ENCODE measurements around the gene KLF6. TPM values are rescaled to one million over a fixed set of nuclear protein-coding genes. Genes with fewer than 3 reads are reported as not detected.

Gene KLF6
- polyA plus RNA-seq, 4 donors = 45.6 to 65.0 (median 50.9) TPM

DNA sequence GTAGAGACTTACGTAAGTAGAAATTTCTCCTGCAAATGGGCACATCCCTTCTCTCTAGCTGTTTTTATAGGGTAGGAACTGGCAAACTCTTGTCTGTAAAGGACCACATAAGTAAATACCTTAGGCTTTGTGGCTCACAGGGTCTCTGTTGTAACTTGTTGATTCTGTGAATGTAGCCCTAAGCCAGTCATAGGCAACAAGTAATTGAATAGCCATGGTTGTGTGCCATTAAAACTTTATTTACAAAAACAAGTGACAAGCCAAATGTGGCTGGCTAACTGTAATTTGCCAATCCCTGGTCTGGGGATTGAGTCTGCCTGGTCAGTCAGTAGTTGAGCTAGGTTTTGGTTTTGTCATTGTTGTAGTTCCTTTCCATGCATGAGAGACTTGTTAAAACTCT lies 5.3 kb upstream of the KLF6 start:
- DNase-seq (ENCODE audit: low read depth in 4 of 4, low spot score in 3 of 4) = no peak

DNA sequence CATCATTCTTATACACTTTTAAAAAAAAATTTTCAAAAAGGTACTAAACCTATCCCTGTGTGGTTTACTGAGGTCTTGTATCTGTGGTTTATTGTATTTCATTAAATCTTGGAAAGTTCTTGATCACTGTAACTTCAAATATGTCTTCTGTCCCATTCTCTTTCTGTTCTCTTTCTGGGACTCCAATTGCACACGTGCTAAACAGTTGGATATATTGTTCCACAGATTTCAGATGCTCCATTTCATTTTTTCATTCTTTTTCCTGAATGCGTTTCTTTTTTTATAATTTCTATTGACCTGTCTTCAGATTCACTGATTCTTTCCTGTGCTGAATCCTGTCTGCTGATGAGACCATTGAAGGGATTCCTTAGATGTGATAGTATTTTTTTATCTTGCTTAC lies 4.6 kb upstream of the KLF6 start:
- no peak for DNase-seq (ENCODE audit: low read depth in 4 of 4, low spot score in 3 of 4)

DNA sequence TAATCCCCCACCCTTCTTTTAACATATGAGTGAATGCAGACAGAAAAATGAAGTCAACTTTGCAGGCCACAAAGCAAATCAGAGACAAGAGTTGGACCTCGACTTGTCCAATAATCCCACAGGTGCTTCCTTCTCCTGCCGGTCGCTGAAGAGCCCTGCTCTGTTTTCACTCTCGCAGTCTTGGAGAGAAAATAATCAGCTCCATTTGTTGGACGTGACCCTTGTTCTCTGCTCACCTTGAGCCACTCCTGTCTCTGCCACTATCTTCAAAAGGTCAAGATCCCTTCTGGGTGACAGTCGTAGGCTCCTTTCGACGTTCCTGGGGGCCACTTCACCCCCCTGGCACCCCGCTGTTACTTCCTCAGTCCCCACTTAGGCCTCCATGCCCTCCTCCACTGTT lies 2.8 kb upstream of the KLF6 start:
- DNase-seq (ENCODE audit: low read depth in 4 of 4, low spot score in 3 of 4) = no peak

DNA sequence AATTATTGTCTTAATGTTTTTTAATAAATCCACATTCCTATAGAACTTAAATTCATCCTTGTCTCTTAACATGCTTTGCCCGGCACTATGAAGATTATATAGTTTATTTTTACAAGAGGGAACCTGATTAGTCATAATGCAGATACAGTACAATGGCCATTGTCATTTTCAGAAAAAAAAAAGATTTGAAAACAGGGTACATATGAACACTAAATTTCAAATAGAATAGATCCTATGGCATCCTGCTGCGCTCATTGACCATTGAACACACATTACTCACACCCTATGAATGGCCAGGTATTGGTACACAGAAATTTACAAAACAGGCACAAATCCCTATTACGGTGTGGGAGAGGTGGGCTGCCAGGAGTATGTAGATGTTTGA lies 2.0 kb upstream of the KLF6 start:
- DNase-seq (ENCODE audit: low read depth in 4 of 4, low spot score in 3 of 4) = no peak

DNA sequence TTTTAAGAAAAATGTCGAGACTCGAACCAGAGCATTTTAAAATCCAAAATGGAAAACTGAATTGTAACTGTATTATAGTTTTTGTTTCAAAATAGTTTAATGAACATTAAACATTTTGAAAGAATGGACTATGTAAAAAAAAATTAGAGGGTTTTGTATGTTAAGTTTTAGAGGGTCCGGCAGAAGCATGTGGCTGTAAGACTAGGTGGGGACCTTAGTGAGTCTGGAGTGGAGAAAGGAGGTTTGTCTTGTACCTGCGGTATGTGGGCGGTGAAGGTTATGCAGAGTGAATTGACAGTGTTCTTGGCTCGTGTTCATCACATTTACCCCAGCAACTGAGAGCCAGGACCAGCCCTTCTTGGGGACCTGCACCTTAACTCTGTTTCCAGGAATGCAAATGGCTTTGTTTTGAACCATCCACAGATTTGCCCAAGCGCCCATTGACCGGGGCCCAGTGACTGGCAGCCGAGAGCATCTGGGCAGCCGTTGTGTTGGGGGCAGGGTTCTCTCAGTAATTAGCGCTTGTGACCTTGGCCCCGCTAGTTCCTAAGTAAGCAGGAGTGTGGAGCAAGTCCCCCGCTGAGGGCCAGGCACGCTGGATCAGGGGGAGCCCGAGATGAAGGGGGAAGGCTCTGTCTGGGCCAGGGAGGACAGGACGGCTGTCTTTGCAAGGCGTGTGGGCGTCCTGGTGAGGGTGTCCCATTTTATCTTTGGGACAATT lies 1.4 kb upstream of the KLF6 start:
- DNase-seq (ENCODE audit: low read depth in 4 of 4, low spot score in 3 of 4) = no peak

DNA sequence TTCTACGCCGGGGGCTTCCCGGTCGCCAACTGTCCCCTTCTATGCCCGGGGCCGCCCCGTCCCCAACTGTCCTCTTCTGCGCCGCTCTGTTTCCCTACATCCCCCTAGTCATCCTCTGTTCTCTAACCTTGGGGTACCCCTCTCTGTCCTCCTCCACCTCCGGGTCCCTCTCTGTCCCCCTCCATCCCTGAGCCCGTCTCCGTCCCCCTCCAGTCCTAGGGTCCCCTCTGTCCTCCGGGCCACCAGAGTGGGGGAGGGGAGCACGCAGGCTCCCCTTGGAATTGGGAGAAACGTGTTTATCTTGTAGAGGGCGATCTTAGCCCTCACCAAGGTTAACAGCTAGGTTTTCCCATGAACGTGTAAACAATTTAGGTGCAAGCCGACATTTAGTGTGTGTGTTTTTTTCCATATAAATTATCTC lies 852 bp upstream of the KLF6 start:
- peak in 1 of 4 donors; percentile 55 for DNase-seq (ENCODE audit: low read depth in 4 of 4, low spot score in 3 of 4)

DNA sequence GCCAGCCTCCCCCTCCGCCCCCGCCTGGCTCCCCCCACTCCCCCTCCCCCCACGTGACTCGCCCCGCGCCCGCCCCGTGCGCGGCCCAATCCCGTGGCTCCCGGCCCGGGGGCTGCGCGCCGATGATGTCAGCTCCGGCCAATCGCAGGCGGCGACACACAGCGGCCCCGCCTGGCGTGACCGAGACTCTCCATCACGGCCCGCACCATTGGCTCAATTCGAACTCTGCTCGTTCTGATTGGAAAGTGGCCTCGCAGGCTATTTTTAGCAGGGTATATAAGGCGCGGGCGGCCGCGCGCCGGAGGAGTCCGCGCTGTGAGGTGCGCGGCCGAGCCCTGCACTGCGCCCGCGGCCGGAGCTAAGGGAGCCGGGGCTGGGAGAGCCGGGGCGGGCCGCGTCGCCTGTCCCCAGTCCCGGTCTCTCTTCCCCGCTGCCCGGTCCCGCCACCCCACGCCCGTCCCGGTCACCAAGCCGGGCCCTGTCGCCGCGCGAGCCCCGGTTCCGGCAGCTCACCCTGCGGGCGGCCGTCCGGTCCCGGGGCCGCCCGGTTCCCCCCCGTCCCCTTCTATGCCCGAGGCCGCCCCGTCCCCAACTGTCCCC lies 342 bp upstream of the KLF6 start:
- peak; percentile 97 to 100 (median 98) for DNase-seq (ENCODE audit: low read depth in 4 of 4, low spot score in 3 of 4)

DNA sequence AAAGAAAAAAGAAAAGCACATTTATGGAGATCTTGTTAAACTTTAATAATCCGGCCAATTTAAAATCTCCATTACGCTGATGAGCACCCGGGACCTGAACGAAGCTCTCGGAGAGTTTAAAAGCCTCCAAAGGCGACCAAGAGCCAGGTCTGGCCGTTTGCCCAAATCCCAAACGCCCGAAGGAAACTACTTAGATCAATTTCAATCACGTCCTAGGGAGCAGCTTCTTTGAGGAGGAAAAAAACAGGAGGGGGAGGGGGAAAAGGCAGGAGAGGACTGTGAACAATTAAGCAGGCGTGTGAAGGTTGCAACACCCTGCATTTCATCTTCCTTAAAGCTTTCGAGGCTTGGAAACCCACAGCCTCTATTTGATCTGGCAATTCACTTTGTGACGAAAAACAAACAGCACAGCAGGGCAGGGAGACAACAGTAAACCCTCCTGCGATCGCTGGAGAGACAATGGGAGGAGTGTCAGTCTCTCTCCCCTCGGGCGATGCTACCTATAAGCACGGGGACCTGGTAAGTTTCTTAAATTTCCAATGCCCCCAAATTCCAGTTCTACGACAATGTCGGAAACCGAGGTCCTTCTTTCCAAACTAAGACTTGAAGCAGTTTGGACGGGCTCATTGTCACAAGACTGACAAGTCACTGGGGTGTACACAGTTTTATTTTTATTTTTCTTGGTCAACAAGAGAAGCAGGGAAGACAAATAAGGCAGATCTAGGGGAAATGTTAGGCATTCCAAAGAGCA lies 1.2 kb downstream of the KLF6 start:
- DNase-seq (ENCODE audit: low read depth in 4 of 4, low spot score in 3 of 4) = peak in 2 of 4 donors; percentile 60 to 63

DNA sequence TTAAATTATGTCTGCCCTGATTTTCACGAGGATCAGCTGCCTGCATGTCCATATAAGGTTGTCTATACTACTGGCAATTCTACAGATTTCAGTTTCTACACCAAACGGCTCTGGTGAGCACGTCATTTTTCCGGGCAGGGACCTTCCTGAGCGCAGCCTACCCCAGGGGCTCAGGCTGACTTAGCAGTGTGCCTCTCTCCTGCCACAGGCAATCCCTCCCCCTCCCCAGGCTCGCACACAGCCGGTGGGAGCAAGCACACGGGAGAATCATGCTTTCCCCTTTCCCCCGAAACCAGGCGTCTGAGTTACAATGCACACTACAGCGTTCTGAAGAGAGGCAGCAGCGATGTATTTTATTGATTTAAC lies 1.7 kb downstream of the KLF6 start:
- peak in 2 of 4 donors; percentile 50 to 61 for DNase-seq (ENCODE audit: low read depth in 4 of 4, low spot score in 3 of 4)

DNA sequence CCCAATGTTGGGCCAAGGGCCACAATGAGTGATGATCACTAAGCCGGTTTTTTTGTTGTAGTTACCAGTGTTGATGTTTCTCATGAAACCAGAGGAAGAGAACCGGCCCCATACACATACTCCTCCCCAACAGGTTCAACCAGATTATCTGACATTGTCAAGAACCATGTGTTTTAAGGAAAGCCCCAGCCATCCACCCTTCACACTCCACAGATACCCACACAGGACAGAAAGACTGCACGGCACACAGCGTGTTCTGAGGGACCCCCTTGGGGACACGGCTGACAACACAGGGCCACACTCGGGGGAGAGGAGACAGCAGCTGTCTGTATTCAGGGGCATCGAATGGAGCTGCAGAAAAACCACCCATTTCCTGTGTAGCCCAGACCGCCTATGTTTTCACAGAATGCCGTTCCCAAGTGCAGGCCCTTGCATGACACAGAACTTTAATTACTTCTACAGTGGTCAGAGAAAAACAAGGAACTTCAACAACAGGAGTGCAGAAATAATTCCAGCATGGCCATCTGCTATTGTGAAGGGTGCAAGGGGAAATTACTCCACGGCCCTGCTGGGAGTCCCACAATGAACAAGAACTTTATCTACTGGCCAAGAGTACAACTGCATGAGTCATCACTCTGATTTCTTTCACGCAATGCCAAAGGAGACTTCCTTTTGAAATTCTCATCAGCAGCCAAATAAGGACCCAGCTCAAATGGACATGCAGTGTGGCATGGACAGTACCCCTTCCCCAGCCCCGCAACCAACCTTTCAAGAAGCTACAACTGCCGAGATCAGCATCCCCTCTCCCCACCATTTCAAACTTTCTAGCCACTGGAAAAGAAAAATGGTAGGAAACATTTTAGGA lies 2.3 kb downstream of the KLF6 start:
- DNase-seq (ENCODE audit: low read depth in 4 of 4, low spot score in 3 of 4) = peak in 1 of 4 donors; percentile 29

DNA sequence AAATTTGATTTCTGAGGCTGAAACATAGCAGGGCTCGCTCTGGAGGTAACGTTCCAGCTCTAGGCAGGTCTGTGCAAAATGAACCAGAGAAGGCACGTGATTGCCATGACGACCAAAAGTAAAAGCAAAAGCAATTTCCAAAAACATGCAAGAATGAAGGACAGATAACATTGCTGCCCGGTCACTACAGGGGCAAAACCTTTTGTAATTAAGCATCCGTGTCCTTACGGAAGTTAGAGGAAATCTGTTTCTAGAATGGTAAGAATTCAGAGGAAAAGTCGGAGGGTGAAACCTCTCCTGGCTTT lies 2.9 kb downstream of the KLF6 start:
- no peak for DNase-seq (ENCODE audit: low read depth in 4 of 4, low spot score in 3 of 4)

DNA sequence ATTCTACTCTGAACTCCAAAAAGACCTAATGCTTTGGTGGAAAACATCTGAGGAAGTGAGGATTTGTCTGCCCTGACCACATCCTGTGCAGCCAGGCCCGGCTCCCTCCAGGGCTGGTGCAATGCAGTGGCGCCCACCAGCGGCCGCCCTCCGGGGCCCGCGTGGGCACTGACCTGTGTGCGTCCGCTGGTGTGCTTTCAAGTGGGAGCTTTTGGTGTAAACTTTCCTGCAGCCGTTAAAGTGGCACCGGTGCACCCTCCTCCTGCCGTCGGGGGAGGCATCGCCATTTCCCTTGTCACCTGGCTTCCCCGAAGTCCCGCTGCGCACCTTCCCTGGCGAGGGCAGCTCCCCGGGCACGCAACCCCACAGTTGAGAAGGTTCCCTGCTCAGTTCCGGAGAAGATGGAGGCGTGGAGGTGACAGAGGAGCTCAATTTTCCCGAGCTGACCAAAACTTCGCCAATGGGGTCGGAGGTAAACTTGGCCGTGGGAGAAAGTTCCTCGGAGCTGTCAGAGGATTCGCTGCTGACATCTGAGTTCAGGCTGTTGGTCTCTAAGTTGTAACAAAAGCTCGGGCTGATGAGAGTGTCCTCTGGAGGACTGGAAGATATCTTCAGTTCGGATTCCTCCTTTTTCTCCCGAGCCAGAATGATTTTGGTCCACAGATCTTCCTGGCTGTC lies 3.4 kb downstream of the KLF6 start:
- DNase-seq (ENCODE audit: low read depth in 4 of 4, low spot score in 3 of 4) = no peak

DNA sequence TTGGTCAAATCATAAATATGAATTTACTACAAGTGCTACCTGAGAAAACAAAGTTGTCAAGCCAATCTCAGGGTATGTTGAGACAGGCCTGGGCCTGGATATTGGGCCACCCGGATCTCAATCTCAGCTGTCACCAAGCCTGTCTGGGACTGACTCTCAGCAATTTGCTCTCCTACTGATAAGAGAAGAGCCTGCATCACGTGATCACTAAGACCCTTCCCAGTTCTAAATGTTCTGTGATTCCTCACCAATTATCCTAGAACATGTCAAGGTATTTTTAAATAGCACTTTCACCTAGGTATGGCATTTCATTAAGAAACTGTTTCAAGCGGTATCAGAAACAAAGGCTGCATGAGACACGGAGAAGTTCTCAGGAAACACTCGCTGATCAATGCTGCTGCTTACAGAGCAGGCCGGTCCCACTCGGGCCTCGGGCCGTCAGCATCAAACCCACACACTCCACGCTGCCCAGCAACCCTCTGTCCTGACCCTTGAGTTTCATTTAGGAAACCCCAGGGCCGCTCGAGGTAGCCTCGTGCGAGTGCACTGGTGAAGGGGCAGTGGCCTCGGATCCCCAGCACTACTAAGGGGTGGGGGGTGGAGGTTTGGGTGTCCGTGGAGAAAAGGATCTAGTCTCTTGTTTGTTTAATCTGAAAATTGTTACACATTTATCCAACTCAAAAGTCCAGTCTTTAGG lies 4.1 kb downstream of the KLF6 start:
- no peak for DNase-seq (ENCODE audit: low read depth in 4 of 4, low spot score in 3 of 4)

DNA sequence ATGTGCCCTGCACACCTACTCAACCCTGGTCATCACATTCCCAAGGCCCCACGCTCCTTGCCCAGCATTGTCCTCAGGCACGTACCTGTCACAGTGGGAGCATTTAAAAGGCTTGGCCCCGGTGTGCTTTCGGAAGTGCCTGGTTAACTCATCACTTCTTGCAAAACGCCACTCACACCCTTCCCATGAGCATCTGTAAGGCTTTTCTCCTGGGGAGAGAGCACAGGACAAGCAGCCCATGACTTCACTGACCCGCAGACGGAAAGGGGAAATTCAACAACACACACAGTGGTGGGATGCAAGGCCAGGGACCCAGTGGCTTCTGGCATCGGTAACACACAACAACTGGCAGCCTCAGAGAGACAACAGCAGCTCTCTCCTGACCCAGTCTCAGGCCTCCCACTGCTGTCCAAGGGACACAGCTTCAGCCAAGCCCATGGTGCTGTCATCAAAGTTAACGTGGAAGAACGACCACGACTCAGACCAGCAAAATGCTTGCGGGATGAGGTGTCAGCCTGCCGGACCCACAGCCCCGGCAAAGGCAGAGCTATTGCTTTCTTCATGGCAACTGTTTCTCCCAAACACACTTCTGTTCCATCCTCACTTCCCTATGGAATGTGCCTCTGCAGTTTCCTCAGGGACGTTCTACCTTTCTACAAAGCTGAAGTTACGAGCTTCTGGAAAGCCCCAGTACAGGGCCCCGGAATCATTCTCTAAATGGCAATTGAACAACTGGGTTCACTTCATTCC lies 4.8 kb downstream of the KLF6 start:
- no peak for DNase-seq (ENCODE audit: low read depth in 4 of 4, low spot score in 3 of 4)

DNA sequence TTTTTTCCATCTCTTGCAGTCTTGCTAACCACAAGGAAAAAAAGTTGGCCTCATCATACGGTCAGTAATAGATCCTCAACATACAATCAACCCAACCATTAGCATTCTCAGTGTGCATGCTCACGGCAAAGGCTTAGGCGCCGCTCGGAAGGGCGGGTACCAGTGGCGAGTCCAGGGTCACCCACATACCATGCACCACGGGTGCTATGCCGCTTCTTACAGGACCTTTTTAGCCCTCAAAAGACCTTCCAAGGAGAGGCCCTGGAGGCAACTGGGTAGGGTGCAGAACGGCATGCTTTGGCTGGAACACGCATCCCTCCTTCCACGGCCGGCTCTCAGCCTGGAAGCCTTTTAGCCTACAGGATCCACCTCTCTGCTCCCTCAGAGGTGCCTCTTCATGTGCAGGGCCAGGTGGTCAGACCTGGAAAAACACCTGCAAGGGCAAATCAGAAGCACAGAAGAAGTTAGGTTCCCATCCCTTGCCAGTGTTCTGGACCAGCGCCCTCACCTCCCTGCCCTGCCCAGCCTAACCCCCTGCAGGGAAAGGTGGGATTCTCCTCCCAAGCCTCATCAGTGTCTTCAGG lies 5.8 kb downstream of the KLF6 start:
- DNase-seq (ENCODE audit: low read depth in 4 of 4, low spot score in 3 of 4) = no peak

DNA sequence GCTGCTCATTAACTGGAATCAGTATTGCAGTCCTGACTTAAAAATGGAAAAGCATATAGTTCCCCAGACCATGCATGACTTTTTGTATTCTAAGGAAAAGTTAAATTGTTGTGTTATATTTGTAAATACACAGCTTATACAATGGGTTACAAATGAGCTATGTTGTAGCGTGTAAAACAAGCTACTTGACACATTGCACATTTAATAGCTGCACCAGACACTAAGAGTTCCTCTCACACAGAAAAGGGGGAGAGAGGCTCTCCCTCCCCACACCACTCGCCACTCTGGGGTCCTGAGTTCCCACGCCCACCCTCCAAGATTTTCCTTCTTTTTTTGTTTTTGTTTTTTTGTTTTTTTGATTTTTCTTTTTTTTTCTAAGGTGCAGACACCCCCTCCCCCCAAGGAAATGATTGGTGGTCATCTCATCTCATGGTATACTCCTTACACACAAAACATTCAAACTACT lies 6.3 kb downstream of the KLF6 start:
- no peak for DNase-seq (ENCODE audit: low read depth in 4 of 4, low spot score in 3 of 4)

DNA sequence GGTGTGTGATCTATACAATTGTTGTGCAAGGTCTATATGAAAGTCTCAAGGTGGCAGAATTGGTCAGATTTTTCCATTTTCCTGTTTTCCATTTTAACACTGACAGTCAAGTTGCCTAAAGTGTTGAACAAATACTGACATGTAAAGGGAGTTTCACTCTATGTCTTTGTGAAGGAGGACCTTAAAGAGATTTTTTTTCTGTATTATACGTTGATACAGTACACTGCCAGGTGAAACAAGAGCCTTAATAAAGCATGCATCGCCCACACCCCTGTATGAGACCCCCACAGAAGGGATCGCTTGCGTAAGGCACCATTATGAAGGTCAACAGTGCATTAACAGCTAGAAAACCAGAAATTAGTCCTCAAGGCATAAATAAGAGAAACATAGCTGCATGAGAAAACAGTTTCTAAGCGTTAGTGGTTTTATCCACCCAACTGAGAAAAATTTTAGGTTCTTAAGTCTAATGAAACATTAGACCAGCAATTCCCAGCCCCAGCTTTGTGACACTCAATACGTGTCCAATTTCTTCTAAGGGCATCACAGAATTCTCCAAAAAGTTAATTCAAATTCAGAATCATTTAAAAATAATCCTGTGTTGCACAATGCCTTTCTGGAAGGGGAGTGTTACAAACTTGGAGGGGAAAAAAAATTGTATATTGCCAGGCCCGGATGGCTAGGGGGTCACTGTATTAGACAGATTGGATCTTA lies 6.9 kb downstream of the KLF6 start:
- DNase-seq (ENCODE audit: low read depth in 4 of 4, low spot score in 3 of 4) = no peak
